GM23248 (cell line): Measurements from ENCODE around the gene FICD.

ENCODE experiments used
- EZH2 ChIP-seq: fragments of 200-600 bp; sonication (generic); IDR thresholded peaks from 2 replicates; pipeline ENCODE4 v1.6.1; 2018; ENCODE audit warnings: antibody characterized with exemption, mild to moderate bottlenecking; ENCODE audit not compliant: insufficient read depth, poor library complexity, severe bottlenecking
- EZH2phosphoT487 ChIP-seq: fragments of 200-600 bp; sonication (generic); IDR thresholded peaks from 2 replicates; pipeline ENCODE4 v1.6.1; 2018; ENCODE audit warnings: antibody characterized with exemption, moderate library complexity, mild to moderate bottlenecking, low read depth; ENCODE audit not compliant: insufficient read depth

- TF ChIP-seq EZH2, result no peak
- TF ChIP-seq EZH2phosphoT487, result no peak
Measured at GRCh38 chr12:108560752-108561719, 46.0 kb downstream of the FICD start, which contains the start of gene SART3.
